ENCODE measurements around the gene MMP2. TPM values are rescaled to one million over a fixed set of nuclear protein-coding genes. Genes with fewer than 3 reads are reported as not detected.

Gene MMP2
- total RNA-seq, 1 experiment from 2014 or later: 61.3 TPM

- no peak for TF ChIP-seq ZNF671 (CRISPR knock-in tag; IDR thresholded peaks at IDR 0.05)
- no peak for TF ChIP-seq IRF2 (CRISPR knock-in tag; IDR thresholded peaks at IDR 0.05; ENCODE audit: borderline replicate concordance, low read depth)
- TF ChIP-seq OVOL2 (CRISPR knock-in tag; IDR thresholded peaks at IDR 0.05; ENCODE audit: borderline replicate concordance): no peak
- TF ChIP-seq CBFB (CRISPR knock-in tag; IDR thresholded peaks at IDR 0.05; ENCODE audit: low read depth): no peak
- TF ChIP-seq ZNF121 (CRISPR knock-in tag; IDR thresholded peaks at IDR 0.05): no peak
- TF ChIP-seq E2F1 (CRISPR knock-in tag; IDR thresholded peaks at IDR 0.05): no peak
- no peak for TF ChIP-seq E2F4 (CRISPR knock-in tag; IDR thresholded peaks at IDR 0.05; ENCODE audit: borderline replicate concordance, low read depth)
- TF ChIP-seq ETV6 (CRISPR knock-in tag; IDR thresholded peaks at IDR 0.05): no peak
- no peak for TF ChIP-seq ERG (CRISPR knock-in tag; IDR thresholded peaks at IDR 0.05)
- TF ChIP-seq SP1 (CRISPR knock-in tag; conservative IDR thresholded peaks at IDR 0.05): no peak
- no peak for TF ChIP-seq ZNF138 (CRISPR knock-in tag; conservative IDR thresholded peaks at IDR 0.05)
- TF ChIP-seq CREM (CRISPR knock-in tag; IDR thresholded peaks at IDR 0.05): no peak
- no peak for TF ChIP-seq NR2C2 (CRISPR knock-in tag; IDR thresholded peaks at IDR 0.05)
These were observed 51.4 kb downstream of the MMP2 start (continued) for GRCh38 chr16:55530316-55530856.

GRCh38 chr16:55532227-55532626, 53.2 kb downstream of the MMP2 start:
- Mint-ChIP-seq H3K27ac (no peak overlapping the region), H3K4me3 (no peak overlapping the region), H3K4me1 (no peaks in the 10 kb centered on the region), H3K27me3 (ENCODE audit: low read depth) (no peaks in the 10 kb centered on the region), H3K36me3 (no peaks in the 10 kb centered on the region), H3K9me3 (no peaks in the 10 kb centered on the region)
- ChIA-PET CTCF (interaction anchor here (1.5 to 2.6 kb wide), 2 partner anchors 31 to 67 kb away, joined by 5 to 16 read pairs; no protein-coding TSS in a partner anchor), POLR2A (no interaction called here)
- ATAC-seq (no peak), DNase-seq (ENCODE audit: low spot score) (no peak)
- TF ChIP-seq MAX (CRISPR knock-in tag; IDR thresholded peaks at IDR 0.05) (no peak), ZNF138 (CRISPR knock-in tag; conservative IDR thresholded peaks at IDR 0.05) (no peak), ZNF671 (CRISPR knock-in tag; IDR thresholded peaks at IDR 0.05) (no peak), CDX4 (CRISPR knock-in tag; IDR thresholded peaks at IDR 0.05; ENCODE audit: borderline replicate concordance) (no peak), FOXK1 (CRISPR knock-in tag; IDR thresholded peaks at IDR 0.05) (no peak), E2F5 (CRISPR knock-in tag; IDR thresholded peaks at IDR 0.05) (no peak), ZNF416 (CRISPR knock-in tag; IDR thresholded peaks at IDR 0.05) (no peak), ATF1 (CRISPR knock-in tag; IDR thresholded peaks at IDR 0.05) (no peak), AFF4 (CRISPR knock-in tag; IDR thresholded peaks at IDR 0.05; ENCODE audit: borderline replicate concordance) (no peak), ZNF423 (CRISPR knock-in tag; IDR thresholded peaks at IDR 0.05) (no peak), AR (CRISPR knock-in tag; IDR thresholded peaks at IDR 0.05) (no peak), ZNF121 (CRISPR knock-in tag; IDR thresholded peaks at IDR 0.05) (no peak), MXD4 (CRISPR knock-in tag; IDR thresholded peaks at IDR 0.05; ENCODE audit: borderline replicate concordance) (no peak)

Data from WTC11 (cell line).